ENCODE measurements around the gene PRR19.

The PRR19 gene

DNA sequence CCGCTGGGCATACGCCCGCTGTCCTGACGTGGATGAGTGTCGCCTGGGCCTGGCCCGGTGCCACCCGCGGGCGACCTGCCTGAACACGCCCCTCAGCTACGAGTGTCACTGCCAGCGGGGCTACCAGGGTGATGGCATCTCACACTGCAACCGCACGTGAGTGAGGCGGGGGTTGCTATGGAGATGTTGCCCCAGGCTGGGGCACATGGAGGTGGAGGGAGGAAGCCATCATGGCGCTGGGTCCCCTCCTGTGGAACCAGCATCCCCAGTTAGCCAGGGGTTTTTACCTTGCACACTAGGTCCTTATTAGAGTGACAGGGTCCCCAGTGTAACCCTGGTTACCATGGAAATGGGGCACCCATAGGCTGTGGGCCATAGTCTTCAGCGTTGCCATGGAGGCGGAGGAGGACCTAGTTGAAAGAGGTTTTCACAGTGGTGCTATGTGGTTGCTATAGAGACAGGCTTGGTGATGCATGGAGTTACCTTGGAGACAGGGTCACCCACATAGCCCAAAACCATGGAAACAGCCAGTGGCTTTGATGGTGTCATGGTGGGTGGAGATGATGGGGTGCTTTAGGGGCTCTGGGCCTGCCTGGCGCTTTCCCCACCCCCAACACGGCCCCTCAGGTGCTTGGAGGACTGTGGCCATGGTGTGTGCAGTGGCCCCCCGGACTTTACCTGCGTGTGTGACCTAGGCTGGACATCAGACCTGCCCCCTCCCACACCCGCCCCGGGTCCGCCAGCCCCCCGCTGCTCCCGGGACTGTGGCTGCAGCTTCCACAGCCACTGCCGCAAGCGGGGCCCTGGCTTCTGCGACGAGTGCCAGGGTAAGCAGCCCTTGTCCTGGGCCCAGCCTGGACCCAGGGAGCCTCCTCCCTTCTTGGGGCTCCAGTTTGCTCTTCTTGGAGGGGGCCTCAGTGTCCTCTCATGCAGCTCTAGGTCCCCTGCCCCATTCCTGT is 50.6 kb downstream of the PRR19 start:
- no peak for DNase-seq

DNA sequence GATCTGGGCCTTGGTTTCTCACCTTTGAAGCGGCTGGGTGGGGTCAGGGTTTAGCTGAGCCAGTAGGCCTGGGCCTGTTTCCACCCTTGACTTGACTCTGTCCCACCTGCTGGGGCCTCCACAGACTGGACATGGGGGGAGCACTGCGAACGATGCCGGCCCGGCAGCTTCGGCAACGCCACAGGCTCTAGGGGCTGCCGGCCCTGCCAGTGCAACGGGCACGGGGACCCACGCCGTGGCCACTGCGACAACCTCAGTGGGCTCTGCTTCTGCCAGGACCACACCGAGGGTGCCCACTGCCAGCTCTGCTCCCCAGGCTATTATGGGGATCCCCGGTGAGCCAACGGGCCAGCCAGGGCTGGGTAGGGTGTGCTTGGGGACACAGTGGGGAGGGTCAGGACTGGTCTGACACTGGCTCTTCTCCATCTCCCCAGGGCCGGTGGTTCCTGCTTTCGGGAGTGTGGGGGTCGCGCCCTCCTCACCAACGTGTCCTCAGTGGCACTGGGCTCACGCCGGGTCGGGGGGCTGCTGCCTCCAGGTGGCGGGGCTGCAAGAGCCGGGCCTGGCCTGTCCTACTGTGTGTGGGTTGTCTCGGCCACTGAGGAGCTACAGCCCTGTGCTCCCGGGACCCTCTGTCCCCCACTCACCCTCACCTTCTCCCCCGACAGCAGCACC is 51.5 kb downstream of the PRR19 start:
- DNase-seq, result no peak

DNA sequence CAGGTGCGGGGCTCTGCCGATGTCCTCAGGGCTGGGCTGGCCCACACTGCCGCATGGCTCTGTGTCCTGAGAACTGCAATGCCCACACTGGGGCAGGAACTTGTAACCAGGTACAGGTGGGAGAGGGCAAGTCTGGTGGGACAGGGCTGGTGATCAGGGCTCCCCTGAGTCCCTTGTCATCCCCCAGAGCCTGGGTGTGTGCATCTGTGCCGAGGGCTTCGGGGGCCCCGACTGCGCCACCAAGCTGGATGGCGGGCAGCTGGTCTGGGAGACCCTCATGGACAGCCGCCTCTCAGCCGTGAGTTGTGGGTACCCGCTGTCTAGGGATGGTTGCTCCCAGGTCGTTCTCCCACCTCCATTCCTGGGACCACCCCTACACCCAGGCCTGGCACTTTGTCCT is 54.0 kb downstream of the PRR19 start:
- DNase-seq, result no peak

DNA sequence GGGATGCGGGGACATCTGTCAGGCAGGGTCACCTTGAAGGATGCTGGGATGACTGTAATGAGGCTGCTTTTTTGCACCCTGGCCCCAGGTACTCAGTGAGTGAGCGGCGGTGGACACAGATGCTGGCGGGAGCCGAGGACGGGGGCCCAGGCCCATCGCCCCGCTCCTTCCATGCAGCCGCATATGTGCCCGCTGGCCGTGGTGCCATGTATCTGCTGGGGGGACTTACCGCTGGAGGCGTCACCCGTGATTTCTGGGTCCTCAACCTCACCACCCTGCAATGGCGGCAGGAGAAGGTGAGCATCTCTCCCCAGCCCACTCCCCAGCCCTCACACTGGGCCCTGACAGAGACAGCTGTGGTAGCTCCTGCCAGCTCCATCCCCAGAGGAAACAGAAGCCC is 54.8 kb downstream of the PRR19 start:
- no peak for DNase-seq

DNA sequence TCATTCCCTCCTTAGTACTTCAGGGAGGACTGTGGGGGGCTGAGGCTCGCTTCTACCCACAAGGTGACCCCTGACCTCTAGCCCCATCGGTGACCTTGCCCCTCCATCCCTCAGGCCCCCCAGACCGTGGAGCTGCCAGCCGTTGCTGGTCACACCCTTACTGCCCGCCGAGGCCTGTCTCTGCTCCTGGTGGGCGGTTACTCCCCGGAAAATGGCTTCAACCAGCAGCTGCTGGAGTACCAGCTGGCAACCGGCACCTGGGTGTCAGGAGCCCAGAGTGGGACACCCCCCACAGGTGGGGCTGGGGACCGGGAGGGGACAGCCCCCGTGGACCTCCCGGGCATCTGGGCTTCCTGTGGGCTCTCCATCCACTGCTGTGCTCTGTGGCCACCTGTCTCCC is 55.4 kb downstream of the PRR19 start:
- DNase-seq, result no peak
